ENCODE results near the gene TRAF1.

TRAF1 gene

GRCh38 chr9:120893611-120894307, 32.8 kb downstream of the TRAF1 start:
- Histone ChIP-seq H3K27me3 (ENCODE audit: low read length) (no peaks in the 10 kb centered on the region), H4K20me1 (ENCODE audit: low read depth, low read length) (no peaks in the 10 kb centered on the region), H3K79me2 (ENCODE audit: insufficient read depth, low read length) (no peaks in the 10 kb centered on the region), H3K9ac (ENCODE audit: low read length) (peak overlapping the region; percentile 53), H3K9me3 (ENCODE audit: insufficient read depth, low read length) (no peaks in the 10 kb centered on the region), H3K4me2 (ENCODE audit: low read depth, low read length, poor library complexity, severe bottlenecking) (peak overlapping the region; percentile 52), H3K27ac (ENCODE audit: low read depth, low read length) (peak overlapping the region; percentile 91), H3F3A (ENCODE audit: insufficient read depth) (peaks cover 42% of the 10 kb centered on the region), H2AFZ (ENCODE audit: low read depth, low read length, severe bottlenecking) (no peak overlapping the region), H3K9me2 (replicated peaks; ENCODE audit: insufficient read depth, low read length) (no peaks in the 10 kb centered on the region), H3K36me3 (ENCODE audit: low read length) (no peaks in the 10 kb centered on the region), H3K4me3 (ENCODE audit: insufficient read depth, low read length, poor library complexity, severe bottlenecking) (no peak overlapping the region)
- TF ChIP-seq, protein P1, sequence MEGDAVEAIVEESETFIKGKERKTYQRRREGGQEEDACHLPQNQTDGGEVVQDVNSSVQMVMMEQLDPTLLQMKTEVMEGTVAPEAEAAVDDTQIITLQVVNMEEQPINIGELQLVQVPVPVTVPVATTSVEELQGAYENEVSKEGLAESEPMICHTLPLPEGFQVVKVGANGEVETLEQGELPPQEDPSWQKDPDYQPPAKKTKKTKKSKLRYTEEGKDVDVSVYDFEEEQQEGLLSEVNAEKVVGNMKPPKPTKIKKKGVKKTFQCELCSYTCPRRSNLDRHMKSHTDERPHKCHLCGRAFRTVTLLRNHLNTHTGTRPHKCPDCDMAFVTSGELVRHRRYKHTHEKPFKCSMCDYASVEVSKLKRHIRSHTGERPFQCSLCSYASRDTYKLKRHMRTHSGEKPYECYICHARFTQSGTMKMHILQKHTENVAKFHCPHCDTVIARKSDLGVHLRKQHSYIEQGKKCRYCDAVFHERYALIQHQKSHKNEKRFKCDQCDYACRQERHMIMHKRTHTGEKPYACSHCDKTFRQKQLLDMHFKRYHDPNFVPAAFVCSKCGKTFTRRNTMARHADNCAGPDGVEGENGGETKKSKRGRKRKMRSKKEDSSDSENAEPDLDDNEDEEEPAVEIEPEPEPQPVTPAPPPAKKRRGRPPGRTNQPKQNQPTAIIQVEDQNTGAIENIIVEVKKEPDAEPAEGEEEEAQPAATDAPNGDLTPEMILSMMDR (IDR thresholded peaks at IDR 0.05; ENCODE audit: insufficient read depth, low read length, poor library complexity, severe bottlenecking): no peak
- no peak for TF ChIP-seq EZH2phosphoT487 (conservative IDR thresholded peaks at IDR 0.05; ENCODE audit: low read length)

GRCh38 chr9:120892748-120893610, 33.6 kb downstream of the TRAF1 start:
- H3K27ac ChIP-seq (ENCODE audit: low read depth, low read length): peak overlapping the region; percentile 91
- H4K20me1 ChIP-seq (ENCODE audit: low read depth, low read length): no peaks in the 10 kb centered on the region
- no peaks in the 10 kb centered on the region for H3K27me3 ChIP-seq (ENCODE audit: low read length)
- H3F3A ChIP-seq (ENCODE audit: insufficient read depth): peaks cover 42% of the 10 kb centered on the region
- no peaks in the 10 kb centered on the region for H3K79me2 ChIP-seq (ENCODE audit: insufficient read depth, low read length)
- peak overlapping the region; percentile 52 for H3K4me2 ChIP-seq (ENCODE audit: low read depth, low read length, poor library complexity, severe bottlenecking)
- TF ChIP-seq, protein P1 (IDR thresholded peaks at IDR 0.05; ENCODE audit: insufficient read depth, low read length, poor library complexity, severe bottlenecking): no peak
- no peak for TF ChIP-seq EZH2phosphoT487 (conservative IDR thresholded peaks at IDR 0.05; ENCODE audit: low read length)
- H3K9me2 ChIP-seq (replicated peaks; ENCODE audit: insufficient read depth, low read length): no peaks in the 10 kb centered on the region
- no peak overlapping the region for H3K4me3 ChIP-seq (ENCODE audit: insufficient read depth, low read length, poor library complexity, severe bottlenecking)
- H3K9ac ChIP-seq (ENCODE audit: low read length): peak overlapping the region; percentile 53
- no peak overlapping the region for H2AFZ ChIP-seq (ENCODE audit: low read depth, low read length, severe bottlenecking)
- H3K36me3 ChIP-seq (ENCODE audit: low read length): no peaks in the 10 kb centered on the region
- no peaks in the 10 kb centered on the region for H3K9me3 ChIP-seq (ENCODE audit: insufficient read depth, low read length)

DNA sequence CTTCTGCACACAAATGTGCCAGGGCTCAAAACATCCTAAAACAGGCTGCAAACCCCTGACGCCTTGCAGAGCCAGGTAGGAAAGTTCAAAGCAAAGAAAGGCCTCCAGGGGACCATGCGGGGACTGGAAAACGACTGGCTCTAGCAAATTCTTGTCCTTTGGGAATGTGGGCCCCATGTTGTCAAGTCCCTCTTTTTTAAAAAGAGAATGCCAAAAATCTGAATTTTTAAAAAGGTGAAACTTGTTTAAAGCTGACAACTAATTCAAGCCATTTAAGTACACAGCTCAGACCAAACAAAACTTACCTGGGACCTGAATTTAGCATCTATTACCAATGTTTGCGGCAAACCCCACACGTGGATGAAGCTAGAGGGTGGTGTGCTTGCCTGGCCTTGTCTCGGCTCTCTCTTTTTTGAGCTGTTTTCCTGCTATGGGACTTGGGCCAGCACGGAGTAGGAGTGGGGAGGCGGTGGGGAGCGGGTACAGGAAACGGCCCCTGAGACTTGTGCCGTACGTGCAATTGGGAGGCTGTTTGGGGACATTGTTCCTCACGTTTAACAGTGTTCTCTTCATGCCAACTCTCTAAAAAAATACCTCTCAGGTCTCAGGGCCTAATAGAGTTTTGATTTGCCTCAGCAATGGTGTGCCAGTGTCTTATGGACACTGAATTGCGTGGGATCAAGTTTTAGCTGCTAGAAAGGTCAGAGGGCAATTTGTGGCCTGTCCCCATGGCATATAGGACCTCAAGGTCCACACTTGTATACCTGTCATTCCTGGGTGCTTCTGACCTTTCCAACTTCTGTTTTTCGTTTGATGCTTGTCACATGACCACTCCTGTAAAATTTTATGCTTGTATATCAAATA, 34.5 kb downstream of the TRAF1 start:
- H3K9me3 ChIP-seq (ENCODE audit: insufficient read depth, low read length): no peaks in the 10 kb centered on the region
- H3K27ac ChIP-seq (ENCODE audit: low read depth, low read length): peak overlapping the region; percentile 91
- no peak for TF ChIP-seq EZH2phosphoT487 (conservative IDR thresholded peaks at IDR 0.05; ENCODE audit: low read length)
- TF ChIP-seq, protein P1 (IDR thresholded peaks at IDR 0.05; ENCODE audit: insufficient read depth, low read length, poor library complexity, severe bottlenecking): no peak
- peaks cover 39% of the 10 kb centered on the region for H3F3A ChIP-seq (ENCODE audit: insufficient read depth)
- no peaks in the 10 kb centered on the region for H3K27me3 ChIP-seq (ENCODE audit: low read length)
- H4K20me1 ChIP-seq (ENCODE audit: low read depth, low read length): no peaks in the 10 kb centered on the region
- no peak overlapping the region for H2AFZ ChIP-seq (ENCODE audit: low read depth, low read length, severe bottlenecking)
- H3K9me2 ChIP-seq (replicated peaks; ENCODE audit: insufficient read depth, low read length): no peaks in the 10 kb centered on the region
- peak overlapping the region; percentile 52 for H3K4me2 ChIP-seq (ENCODE audit: low read depth, low read length, poor library complexity, severe bottlenecking)
- peak overlapping the region; percentile 49 for H3K9ac ChIP-seq (ENCODE audit: low read length)
- H3K36me3 ChIP-seq (ENCODE audit: low read length): no peaks in the 10 kb centered on the region
- no peaks in the 10 kb centered on the region for H3K79me2 ChIP-seq (ENCODE audit: insufficient read depth, low read length)
- peak overlapping the region; percentile 0 for H3K4me3 ChIP-seq (ENCODE audit: insufficient read depth, low read length, poor library complexity, severe bottlenecking)

Data from SU-DHL-6 (cell line).